Small intestine (tissue), 7 donors: ENCODE measurements around the gene DPYSL4. TPM values are rescaled to one million over a fixed set of nuclear protein-coding genes. Genes with fewer than 3 reads are reported as not detected.
"Not testable (repeated sequence)": the region's sequence is repeated elsewhere in the genome, so short reads cannot be mapped to it uniquely, and the experiment has no call there.

Experiments used
- DNase-seq, 2 donors: peaks; one replicate each; pipeline versions ENCODE4 v3.0.0 to v3.0.0-alpha.2; 2013
- FAIRE-seq: peaks from 2 replicates; lab custom pipeline; 2012; peaks lifted over from hg19 to GRCh38; lab: Jason Lieb, UNC
- H3K27ac ChIP-seq, 3 donors: one replicate each; pipeline ENCODE4 v1.5.1; 2013; ENCODE audit warnings: low read length in 2 of 3, mild to moderate bottlenecking in 2 of 3, control low read depth in 1 of 3, inconsistent platforms in 1 of 3, low read depth in 1 of 3, moderate library complexity in 1 of 3
- H3K27me3 ChIP-seq, 3 donors: one replicate each; pipeline ENCODE4 v1.6.1; 2013; ENCODE audit warnings: low read length in 3 of 3, inconsistent platforms in 1 of 3; ENCODE audit not compliant: control insufficient read depth in 3 of 3, insufficient read depth in 3 of 3
- H3K36me3 ChIP-seq, 3 donors: one replicate each; pipeline ENCODE4 v1.6.1; 2013; ENCODE audit warnings: low read length in 3 of 3, inconsistent platforms in 1 of 3, low read depth in 1 of 3, mild to moderate bottlenecking in 1 of 3, moderate library complexity in 1 of 3; ENCODE audit not compliant: control insufficient read depth in 3 of 3, insufficient read depth in 2 of 3
- H3K4me1 ChIP-seq, 3 donors: one replicate each; pipeline ENCODE4 v1.6.1; 2013; ENCODE audit warnings: low read length in 2 of 3, inconsistent platforms in 1 of 3, low read depth in 1 of 3, mild to moderate bottlenecking in 1 of 3, moderate library complexity in 1 of 3; ENCODE audit not compliant: control insufficient read depth in 3 of 3, insufficient read depth in 2 of 3
- H3K4me3 ChIP-seq, 3 donors: one replicate each; pipeline ENCODE4 v1.5.1; 2013; ENCODE audit warnings: low read length in 3 of 3, control low read depth in 1 of 3, inconsistent platforms in 1 of 3, low read depth in 1 of 3, mild to moderate bottlenecking in 1 of 3, moderate library complexity in 1 of 3
- H3K9me3 ChIP-seq, 2 donors: one replicate each; pipeline ENCODE4 v1.6.1; 2013; ENCODE audit warnings: low read depth in 1 of 2, low read length in 1 of 2; ENCODE audit not compliant: control insufficient read depth in 2 of 2, insufficient read depth in 1 of 2
- WGBS, 3 donors: extraction: QIAGEN DNeasy Blood & Tissue Kit; methylation state at CpG; one replicate each; pipeline ENCODE4 v1.1.7; 2013; 5-methylcytosine and 5-hydroxymethylcytosine counted together
- polyA plus RNA-seq, 4 donors: library from polyadenylated mRNA; stranded (reverse) in 3 of 4; unstranded in 1 of 4; fragments of 200-250 nt in 3 of 4; fragments of 120-200 nt in 1 of 4; gene quantifications; one replicate each; pipeline versions ENCODE4 v1.2.1 to v1.2.3, GENCODE V29; 2013
- donor health status: healthy with polysubstance abuse.
- donor health status: control.
- donor health status: control.
- donor health status: Bipolar disorder and iron deficiency.
- donor health status: healthy.

DPYSL4 gene
- polyA plus RNA-seq, 4 donors, result 1.0 to 1.2 TPM; not detected in 2

GRCh38 chr10:132158823-132159222 is 27.9 kb upstream of the DPYSL4 start:
- Histone ChIP-seq H3K27me3 (peaks cover 0 to 4% (median 0%) of the 10 kb centered on the region in 3 donors), H3K36me3 (no peaks in the 10 kb centered on the region), H3K4me1 (no peaks in the 10 kb centered on the region), H3K27ac (no peak overlapping the region), H3K4me3 (no peak overlapping the region), H3K9me3 (no peaks in the 10 kb centered on the region)
- no peak for FAIRE-seq
- 62 to 88% (median 82%) methylated on average over 2 to 7 of the region's 7 CpGs for WGBS, 3 donors
- no peak for DNase-seq

DNA sequence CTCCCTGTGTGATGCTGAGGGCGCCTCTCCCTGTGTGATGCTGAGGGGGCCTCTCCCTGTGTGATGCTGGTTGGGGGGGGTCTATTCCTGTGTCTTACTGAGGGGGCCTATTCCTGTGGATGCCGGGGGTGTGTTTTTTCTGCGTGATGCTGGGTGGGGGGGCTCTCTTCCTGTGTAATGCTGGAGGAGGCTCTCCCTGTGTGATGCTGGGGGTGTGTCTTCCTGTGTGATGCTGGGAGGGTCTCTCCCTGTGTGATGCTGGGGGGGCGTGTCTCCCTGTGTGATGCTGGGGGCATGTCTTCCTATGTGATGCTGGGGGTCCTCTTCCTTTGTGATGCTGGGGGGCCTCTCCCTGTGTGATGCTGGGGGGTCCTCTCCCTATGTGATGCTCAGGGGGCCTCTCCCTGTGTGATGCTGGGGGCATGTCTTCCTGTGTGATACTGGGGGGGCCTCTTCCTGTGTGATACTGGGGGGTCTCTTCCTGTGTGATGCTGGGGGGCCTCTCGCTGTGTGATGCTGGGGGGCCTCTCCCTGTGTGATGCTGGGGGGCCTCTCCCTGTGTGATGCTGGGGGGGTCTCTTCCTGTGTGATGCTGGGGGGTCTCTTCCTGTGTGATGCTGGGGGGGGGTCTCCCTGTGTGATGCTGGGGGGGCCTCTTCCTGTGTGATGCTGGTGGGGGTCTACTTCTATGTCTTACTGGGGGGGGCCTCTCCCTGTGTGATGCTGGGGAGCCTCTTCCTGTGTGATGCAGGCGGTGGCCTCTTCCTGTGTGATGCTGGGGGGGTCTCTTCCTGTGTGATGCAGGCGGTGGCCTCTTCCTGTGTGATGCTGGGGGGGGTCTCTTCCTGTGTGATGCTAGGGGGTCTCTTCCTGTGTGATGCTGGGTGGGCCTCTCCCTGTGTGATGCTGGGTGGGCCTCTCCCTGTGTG is 27.2 kb upstream of the DPYSL4 start:
- not testable (repeated sequence) for H3K4me1 ChIP-seq, H3K9me3 ChIP-seq, H3K27ac ChIP-seq, H3K4me3 ChIP-seq, DNase-seq, FAIRE-seq, H3K36me3 ChIP-seq, H3K27me3 ChIP-seq
- 60 to 82% (median 67%) methylated on average over 4 to 7 of the region's 7 CpGs for WGBS, 3 donors

DNA sequence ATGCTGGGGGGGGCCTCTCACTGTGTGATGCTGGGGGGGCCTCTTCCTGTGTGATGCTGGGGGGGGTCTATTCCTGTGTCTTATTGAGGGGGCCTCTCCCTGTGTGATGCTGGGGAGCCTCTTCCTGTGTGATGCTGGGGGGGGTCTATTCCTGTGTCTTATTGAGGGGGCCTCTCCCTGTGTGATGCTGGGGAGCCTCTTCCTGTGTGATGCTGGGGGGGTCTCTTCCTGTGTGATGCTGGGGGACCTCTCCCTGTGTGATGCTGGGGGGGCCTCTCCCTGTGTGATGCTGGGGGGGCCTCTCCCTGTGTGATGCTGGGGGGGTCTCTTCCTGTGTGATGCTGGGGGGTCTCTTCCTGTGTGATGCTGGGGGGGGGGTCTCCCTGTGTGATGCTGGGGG is 26.5 kb upstream of the DPYSL4 start:
- not testable (repeated sequence) for H3K4me3 ChIP-seq, H3K27ac ChIP-seq, H3K4me1 ChIP-seq, H3K36me3 ChIP-seq, H3K9me3 ChIP-seq, DNase-seq, H3K27me3 ChIP-seq, FAIRE-seq

DNA sequence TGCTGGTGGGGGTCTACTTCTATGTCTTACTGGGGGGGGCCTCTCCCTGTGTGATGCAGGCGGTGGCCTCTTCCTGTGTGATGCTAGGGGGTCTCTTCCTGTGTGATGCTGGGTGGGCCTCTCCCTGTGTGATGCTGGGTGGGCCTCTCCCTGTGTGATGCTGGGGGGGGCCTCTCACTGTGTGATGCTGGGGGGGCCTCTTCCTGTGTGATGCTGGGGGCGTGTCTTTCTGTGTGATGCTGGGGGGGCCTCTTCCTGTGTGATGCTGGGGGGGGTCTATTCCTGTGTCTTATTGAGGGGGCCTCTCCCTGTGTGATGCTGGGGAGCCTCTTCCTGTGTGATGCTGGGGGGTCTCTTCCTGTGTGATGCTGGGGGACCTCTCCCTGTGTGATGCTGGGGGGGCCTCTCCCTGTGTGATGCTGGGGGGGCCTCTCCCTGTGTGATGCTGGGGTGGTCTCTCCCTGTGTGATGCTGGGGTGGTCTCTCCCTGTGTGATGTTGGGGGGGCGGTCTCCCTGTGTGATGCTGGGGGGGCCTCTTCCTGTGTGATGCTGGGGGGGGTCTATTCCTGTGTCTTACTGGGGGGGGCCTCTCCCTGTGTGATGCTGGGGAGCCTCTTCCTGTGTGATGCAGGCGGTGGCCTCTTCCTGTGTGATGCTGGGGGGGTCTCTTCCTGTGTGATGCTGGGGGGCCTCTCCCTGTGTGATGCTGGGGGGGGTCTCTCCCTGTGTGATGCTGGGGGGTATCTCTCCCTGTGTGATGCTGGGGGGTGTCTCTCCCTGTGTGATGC is 25.7 kb upstream of the DPYSL4 start:
- DNase-seq, H3K27ac ChIP-seq, H3K9me3 ChIP-seq, H3K27me3 ChIP-seq, H3K4me1 ChIP-seq, H3K4me3 ChIP-seq, H3K36me3 ChIP-seq, FAIRE-seq: not testable (repeated sequence)
- WGBS, 3 donors, result 64 to 92% (median 87%) methylated on average over 1 to 3 of the region's 4 CpGs

GRCh38 chr10:132162021-132162531 is 24.7 kb upstream of the DPYSL4 start:
- peaks cover 0 to 4% (median 0%) of the 10 kb centered on the region in 3 donors for H3K27me3 ChIP-seq
- no peak for FAIRE-seq
- no peak for DNase-seq
- no peaks in the 10 kb centered on the region for H3K9me3 ChIP-seq
- no peak overlapping the region for H3K27ac ChIP-seq
- no peaks in the 10 kb centered on the region for H3K4me1 ChIP-seq
- no peaks in the 10 kb centered on the region for H3K36me3 ChIP-seq
- 22 to 35% (median 33%) methylated on average over 10 to 12 of the region's 12 CpGs for WGBS, 3 donors
- no peak overlapping the region for H3K4me3 ChIP-seq

DNA sequence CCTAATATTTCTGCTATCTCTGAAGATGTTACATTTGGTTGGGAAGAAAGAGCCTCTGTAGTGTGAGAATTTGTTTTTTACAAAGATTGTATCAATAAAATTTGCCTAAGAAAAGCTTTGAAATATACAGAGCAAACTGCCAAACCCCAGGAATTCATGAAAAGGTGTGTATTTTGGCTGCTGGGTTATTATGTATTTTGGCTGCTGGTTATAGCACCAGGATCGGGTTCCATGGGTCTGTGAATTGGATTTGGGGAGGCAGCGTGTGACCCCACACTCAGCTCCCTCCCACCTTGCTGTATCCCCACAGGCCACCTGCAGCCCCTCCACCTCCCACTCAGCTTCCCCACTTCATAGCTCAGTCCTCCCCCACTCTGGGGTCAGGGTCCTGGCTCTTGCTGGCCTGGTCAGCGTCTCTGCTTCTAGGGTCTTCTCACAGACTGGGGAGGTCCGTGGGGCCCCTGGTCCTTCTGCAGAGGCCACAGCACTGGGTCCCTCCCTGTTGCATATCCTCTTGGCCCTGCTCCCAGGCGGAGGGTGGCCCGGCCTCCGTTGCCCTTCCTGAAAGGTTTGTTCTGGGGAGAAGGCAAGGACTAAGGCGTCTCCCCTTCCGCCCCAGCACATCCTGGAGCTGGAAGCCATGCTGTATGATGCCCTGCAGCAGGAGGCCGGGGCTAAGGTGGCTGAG is 24.0 kb upstream of the DPYSL4 start:
- Histone ChIP-seq H3K4me3 (no peak overlapping the region), H3K36me3 (no peaks in the 10 kb centered on the region), H3K27ac (no peak overlapping the region), H3K27me3 (peaks cover 0 to 4% (median 0%) of the 10 kb centered on the region in 3 donors), H3K4me1 (no peaks in the 10 kb centered on the region), H3K9me3 (no peaks in the 10 kb centered on the region)
- DNase-seq (no peak), FAIRE-seq (no peak)
- 24 to 50% (median 39%) methylated on average over 10 of the region's 10 CpGs for WGBS, 3 donors

GRCh38 chr10:132163278-132163765 is 23.4 kb upstream of the DPYSL4 start:
- FAIRE-seq (no peak), DNase-seq (peak; percentile 27 to 34)
- Histone ChIP-seq H3K27me3 (peaks cover 0 to 4% (median 0%) of the 10 kb centered on the region in 3 donors), H3K27ac (no peak overlapping the region), H3K36me3 (no peaks in the 10 kb centered on the region), H3K4me1 (no peaks in the 10 kb centered on the region), H3K9me3 (no peaks in the 10 kb centered on the region), H3K4me3 (no peak overlapping the region)
- 17 to 44% (median 18%) methylated on average over 15 to 16 of the region's 16 CpGs for WGBS, 3 donors
